Activated CD4-positive, alpha-beta T cell treated with anti-CD3 and anti-CD28 coated beads for 1 hour (primary cell): ENCODE results near the gene DTNA.
"Not testable (repeated sequence)": the region's sequence is repeated elsewhere in the genome, so short reads cannot be mapped to it uniquely, and the experiment has no call there.

Source experiments
- DNase-seq: peaks from one replicate; pipeline ENCODE4 v3.0.0-alpha.2; 2020

Gene DTNA

GRCh38 chr18:34726286-34727004, 16.3 kb downstream of the DTNA start:
- DNase-seq: no peak

- DNase-seq: no peak
These were observed 19.2 kb downstream of the DTNA start for GRCh38 chr18:34729264-34729663.

- no peak for DNase-seq
These were observed 19.8 kb downstream of the DTNA start for GRCh38 chr18:34729740-34730355.

- DNase-seq: no peak
These were observed 20.7 kb downstream of the DTNA start for GRCh38 chr18:34730774-34731173.

GRCh38 chr18:34734056-34734455, 24.0 kb downstream of the DTNA start:
- DNase-seq: no peak

- DNase-seq: not testable (repeated sequence)
These were observed 24.4 kb downstream of the DTNA start for GRCh38 chr18:34734526-34734925.

- DNase-seq: no peak
These were observed 28.2 kb downstream of the DTNA start for GRCh38 chr18:34738175-34738894.

- DNase-seq: no peak
These were observed 30.0 kb downstream of the DTNA start for GRCh38 chr18:34740101-34740500.

- DNase-seq: no peak
These were observed 30.6 kb downstream of the DTNA start for GRCh38 chr18:34740724-34741123.

GRCh38 chr18:34741401-34741800, 31.3 kb downstream of the DTNA start:
- no peak for DNase-seq

- DNase-seq: no peak
These were observed 32.8 kb downstream of the DTNA start for GRCh38 chr18:34742891-34743341.

GRCh38 chr18:34744569-34744968, 34.5 kb downstream of the DTNA start:
- DNase-seq: no peak

- DNase-seq: no peak
These were observed 36.5 kb downstream of the DTNA start for GRCh38 chr18:34746614-34747013.

GRCh38 chr18:34749721-34750120, 39.6 kb downstream of the DTNA start:
- no peak for DNase-seq

GRCh38 chr18:34752056-34752455, 42.0 kb downstream of the DTNA start:
- DNase-seq: no peak

GRCh38 chr18:34754300-34754699, 44.2 kb downstream of the DTNA start:
- no peak for DNase-seq

- no peak for DNase-seq
These were observed 47.6 kb downstream of the DTNA start for GRCh38 chr18:34757666-34758065.

- no peak for DNase-seq
These were observed 48.4 kb downstream of the DTNA start for GRCh38 chr18:34758378-34758948.

- DNase-seq: no peak
These were observed 50.3 kb downstream of the DTNA start for GRCh38 chr18:34760444-34760843.

GRCh38 chr18:34764451-34764850, 54.4 kb downstream of the DTNA start:
- DNase-seq: no peak

GRCh38 chr18:34767601-34768027, 57.5 kb downstream of the DTNA start:
- no peak for DNase-seq

GRCh38 chr18:34771958-34772357, 61.9 kb downstream of the DTNA start:
- DNase-seq: no peak

- DNase-seq: no peak
These were observed 62.8 kb downstream of the DTNA start for GRCh38 chr18:34772887-34773286.

GRCh38 chr18:34773378-34773777, 63.3 kb downstream of the DTNA start:
- no peak for DNase-seq
